ENCODE results near the gene TOMT. TPM values are rescaled to one million over a fixed set of nuclear protein-coding genes. Genes with fewer than 3 reads are reported as not detected.
A peak's percentile ranks its signal among the peaks of the same experiment; 100 is the strongest.

The TOMT gene
- not detected for total RNA-seq

GRCh38 chr11:72105888-72106287 lies at the start of gene TOMT:
Gene TOMT (plus strand): TSS chr11:72105924. CDS start chr11:72105952, 28 bp downstream.
- Mint-ChIP-seq H3K4me3 (no peak within 1 kb of the TSS), H3K27me3 (ENCODE audit: low read depth) (no peaks in the 10 kb centered on the region), H3K4me1 (ENCODE audit: low read depth) (peaks cover 29% of the 10 kb centered on the region), H3K27ac (no peak within 1 kb of the TSS), H3K36me3 (ENCODE audit: insufficient read depth in 2 of 2) (peaks cover 5% of the 10 kb centered on the region in 2 donors), H3K9me3 (peaks cover 0 to 3% of the 10 kb centered on the region in 2 donors)
- ATAC-seq (replicated peaks in 1 of 2) = no peak
- DNase-seq = no peak

- DNase-seq (no peak), ATAC-seq (replicated peaks in 1 of 2) (no peak)
- Mint-ChIP-seq H3K9me3 (no peaks in the 10 kb centered on the region), H3K4me3 (no peak overlapping the region), H3K27ac (peak overlapping the region; percentile 4), H3K36me3 (ENCODE audit: insufficient read depth in 2 of 2) (peaks cover 3 to 4% of the 10 kb centered on the region in 2 donors), H3K27me3 (ENCODE audit: low read depth) (no peaks in the 10 kb centered on the region), H3K4me1 (ENCODE audit: low read depth) (peaks cover 5% of the 10 kb centered on the region)
Observed at GRCh38 chr11:72058416-72059034, 47.2 kb upstream of the TOMT start.

GRCh38 chr11:72061739-72062396 lies 43.9 kb upstream of the TOMT start:
- Mint-ChIP-seq H3K36me3 (ENCODE audit: insufficient read depth in 2 of 2) (peaks cover 4 to 10% of the 10 kb centered on the region in 2 donors), H3K4me1 (ENCODE audit: low read depth) (no peaks in the 10 kb centered on the region), H3K4me3 (no peak overlapping the region), H3K27me3 (ENCODE audit: low read depth) (no peaks in the 10 kb centered on the region), H3K9me3 (no peaks in the 10 kb centered on the region), H3K27ac (no peak overlapping the region)
- ATAC-seq (replicated peaks in 1 of 2) = no peak
- no peak for DNase-seq

- no peaks in the 10 kb centered on the region for H3K27me3 Mint-ChIP-seq (ENCODE audit: low read depth)
- no peak overlapping the region for H3K4me3 Mint-ChIP-seq
- no peak overlapping the region for H3K27ac Mint-ChIP-seq
- peaks cover 5 to 18% of the 10 kb centered on the region in 2 donors for H3K36me3 Mint-ChIP-seq (ENCODE audit: insufficient read depth in 2 of 2)
- no peak for ATAC-seq (replicated peaks in 1 of 2)
- no peaks in the 10 kb centered on the region for H3K9me3 Mint-ChIP-seq
- peaks cover 30% of the 10 kb centered on the region for H3K4me1 Mint-ChIP-seq (ENCODE audit: low read depth)
- DNase-seq = no peak
Observed at GRCh38 chr11:72066855-72067254, 38.9 kb upstream of the TOMT start.

GRCh38 chr11:72067266-72067665 lies 38.5 kb upstream of the TOMT start:
- no peaks in the 10 kb centered on the region for H3K27me3 Mint-ChIP-seq (ENCODE audit: low read depth)
- ATAC-seq (replicated peaks in 1 of 2) = no peak
- peak overlapping the region; percentile 70 for H3K27ac Mint-ChIP-seq
- H3K9me3 Mint-ChIP-seq = no peaks in the 10 kb centered on the region
- peaks cover 35% of the 10 kb centered on the region for H3K4me1 Mint-ChIP-seq (ENCODE audit: low read depth)
- peaks cover 3 to 18% of the 10 kb centered on the region in 2 donors for H3K36me3 Mint-ChIP-seq (ENCODE audit: insufficient read depth in 2 of 2)
- DNase-seq = no peak
- H3K4me3 Mint-ChIP-seq = peak overlapping the region in 1 of 2 donors; percentile 7

GRCh38 chr11:72067676-72068075 lies 38.0 kb upstream of the TOMT start:
- Mint-ChIP-seq H3K4me1 (ENCODE audit: low read depth) (peaks cover 39% of the 10 kb centered on the region), H3K27ac (peak overlapping the region; percentile 70), H3K9me3 (no peaks in the 10 kb centered on the region), H3K36me3 (ENCODE audit: insufficient read depth in 2 of 2) (peaks cover 3 to 18% of the 10 kb centered on the region in 2 donors), H3K27me3 (ENCODE audit: low read depth) (no peaks in the 10 kb centered on the region), H3K4me3 (peak overlapping the region in 1 of 2 donors; percentile 7)
- peak in 1 of 2 donors; percentile 48 for ATAC-seq (replicated peaks in 1 of 2)
- no peak for DNase-seq

- Mint-ChIP-seq H3K36me3 (ENCODE audit: insufficient read depth in 2 of 2) (peaks cover 3 to 18% of the 10 kb centered on the region in 2 donors), H3K27ac (peak overlapping the region; percentile 67)
- ATAC-seq (replicated peaks in 1 of 2) = peak; percentile 31 to 41
Observed at GRCh38 chr11:72069200-72069599, 36.5 kb upstream of the TOMT start.

GRCh38 chr11:72069787-72070251 lies 35.9 kb upstream of the TOMT start:
- Mint-ChIP-seq H3K36me3 (ENCODE audit: insufficient read depth in 2 of 2) (peaks cover 3 to 19% of the 10 kb centered on the region in 2 donors), H3K4me3 (peak overlapping the region; percentile 15 to 63)
- peak; percentile 59 to 76 for ATAC-seq (replicated peaks in 1 of 2)

More at GRCh38 chr11:72069200-72069599, 36.5 kb upstream of the TOMT start:
- peak overlapping the region; percentile 15 to 63 for H3K4me3 Mint-ChIP-seq
- H3K9me3 Mint-ChIP-seq = no peaks in the 10 kb centered on the region
- peaks cover 51% of the 10 kb centered on the region for H3K4me1 Mint-ChIP-seq (ENCODE audit: low read depth)
- no peaks in the 10 kb centered on the region for H3K27me3 Mint-ChIP-seq (ENCODE audit: low read depth)
- no peak for DNase-seq

GRCh38 chr11:72070491-72070890 lies 35.2 kb upstream of the TOMT start:
- H3K27ac Mint-ChIP-seq = peak overlapping the region; percentile 60
- DNase-seq (no peak), ATAC-seq (replicated peaks in 1 of 2) (no peak)
- peak overlapping the region; percentile 34 to 63 for H3K4me3 Mint-ChIP-seq
- peaks cover 51% of the 10 kb centered on the region for H3K4me1 Mint-ChIP-seq (ENCODE audit: low read depth)
- H3K9me3 Mint-ChIP-seq = no peaks in the 10 kb centered on the region
- H3K36me3 Mint-ChIP-seq (ENCODE audit: insufficient read depth in 2 of 2) = peaks cover 3 to 19% of the 10 kb centered on the region in 2 donors
- H3K27me3 Mint-ChIP-seq (ENCODE audit: low read depth) = no peaks in the 10 kb centered on the region

More at GRCh38 chr11:72069787-72070251, 35.9 kb upstream of the TOMT start:
- DNase-seq = peak; percentile 9 to 12
- H3K27me3 Mint-ChIP-seq (ENCODE audit: low read depth) = no peaks in the 10 kb centered on the region
- H3K4me1 Mint-ChIP-seq (ENCODE audit: low read depth) = peaks cover 51% of the 10 kb centered on the region
- H3K27ac Mint-ChIP-seq = peak overlapping the region; percentile 67
- no peaks in the 10 kb centered on the region for H3K9me3 Mint-ChIP-seq

- DNase-seq (no peak), ATAC-seq (replicated peaks in 1 of 2) (peak; percentile 51 to 53)
- Mint-ChIP-seq H3K4me1 (ENCODE audit: low read depth) (peaks cover 61% of the 10 kb centered on the region), H3K4me3 (no peak overlapping the region), H3K27ac (no peak overlapping the region), H3K9me3 (no peaks in the 10 kb centered on the region), H3K27me3 (ENCODE audit: low read depth) (no peaks in the 10 kb centered on the region), H3K36me3 (ENCODE audit: insufficient read depth in 2 of 2) (peaks cover 5 to 18% of the 10 kb centered on the region in 2 donors)
Observed at GRCh38 chr11:72072348-72072747, 33.4 kb upstream of the TOMT start.

- DNase-seq = no peak
- Mint-ChIP-seq H3K27me3 (ENCODE audit: low read depth) (no peaks in the 10 kb centered on the region), H3K9me3 (no peaks in the 10 kb centered on the region), H3K36me3 (ENCODE audit: insufficient read depth in 2 of 2) (peaks cover 2 to 12% of the 10 kb centered on the region in 2 donors), H3K4me1 (ENCODE audit: low read depth) (peaks cover 56% of the 10 kb centered on the region), H3K4me3 (no peak overlapping the region), H3K27ac (no peak overlapping the region)
- ATAC-seq (replicated peaks in 1 of 2) = no peak
Observed at GRCh38 chr11:72075109-72075508, 30.6 kb upstream of the TOMT start.

- DNase-seq (no peak), ATAC-seq (replicated peaks in 1 of 2) (no peak)
- H3K9me3 Mint-ChIP-seq = no peaks in the 10 kb centered on the region
- H3K27ac Mint-ChIP-seq = peak overlapping the region; percentile 75
- peaks cover 2 to 7% of the 10 kb centered on the region in 2 donors for H3K36me3 Mint-ChIP-seq (ENCODE audit: insufficient read depth in 2 of 2)
- no peak overlapping the region for H3K4me3 Mint-ChIP-seq
- peaks cover 52% of the 10 kb centered on the region for H3K4me1 Mint-ChIP-seq (ENCODE audit: low read depth)
- no peaks in the 10 kb centered on the region for H3K27me3 Mint-ChIP-seq (ENCODE audit: low read depth)
Observed at GRCh38 chr11:72075756-72076155, 30.0 kb upstream of the TOMT start.

GRCh38 chr11:72078477-72078876 lies 27.2 kb upstream of the TOMT start:
- DNase-seq (no peak), ATAC-seq (replicated peaks in 1 of 2) (no peak)
- H3K4me1 Mint-ChIP-seq (ENCODE audit: low read depth) = peaks cover 41% of the 10 kb centered on the region

More at GRCh38 chr11:72078477-72078876, 27.2 kb upstream of the TOMT start:
- Mint-ChIP-seq H3K9me3 (no peaks in the 10 kb centered on the region), H3K36me3 (ENCODE audit: insufficient read depth in 2 of 2) (peaks cover 2 to 7% of the 10 kb centered on the region in 2 donors), H3K27ac (peak overlapping the region; percentile 24), H3K27me3 (ENCODE audit: low read depth) (no peaks in the 10 kb centered on the region), H3K4me3 (peak overlapping the region; percentile 99)
